Measurements from ENCODE around the gene XXYLT1.
"Not testable (repeated sequence)": the region's sequence is repeated elsewhere in the genome, so short reads cannot be mapped to it uniquely, and the experiment has no call there.

The XXYLT1 gene

GRCh38 chr3:195224156-195224979, 46.6 kb downstream of the XXYLT1 start:
- H3K36me3 ChIP-seq (ENCODE audit: control insufficient read depth in 4 of 4, insufficient read depth in 4 of 4, low read length in 3 of 4): peaks cover 0 to 34% (median 8%) of the 10 kb centered on the region in 4 experiments
- no peaks in the 10 kb centered on the region for H3K27me3 ChIP-seq (replicated peaks in 2 of 5; ENCODE audit: control insufficient read depth in 4 of 5, insufficient read depth in 5 of 5, low read length in 4 of 5)
- H3K9me3 ChIP-seq (ENCODE audit: control extremely low read depth in 1 of 5, control insufficient read depth in 4 of 5, insufficient read depth in 2 of 5, low read depth in 1 of 5, low read length in 4 of 5): no peaks in the 10 kb centered on the region
- POLR2A ChIA-PET: interaction anchor here (0.6 kb wide), 1 partner anchor 35 kb away, joined by 3 read pairs; no protein-coding TSS in a partner anchor
- CTCF ChIA-PET: interaction anchor here (0.5 to 1.8 kb wide), 11 partner anchors 11 to 65 kb away, joined by 3 to 7 read pairs (median 3); no protein-coding TSS in a partner anchor
- H3K27ac ChIP-seq (ENCODE audit: insufficient read depth in 1 of 2, low read depth in 1 of 2, low read length in 2 of 2, poor library complexity in 1 of 2, severe bottlenecking in 2 of 2): no peak overlapping the region
- H3K4me3 ChIP-seq (ENCODE audit: control insufficient read depth in 1 of 7, extremely low read depth in 1 of 7, insufficient read depth in 4 of 7, low read depth in 2 of 7, low read length in 6 of 7): no peak overlapping the region
- WGBS (ENCODE audit: insufficient coverage): 95% methylated on average over 8 of the region's 12 CpGs
- DNase-seq: peak in 2 of 3 donors; percentile 15 to 21
- H3K4me1 ChIP-seq (ENCODE audit: control extremely low read depth in 1 of 4, control insufficient read depth in 4 of 4, insufficient read depth in 4 of 4, low read length in 3 of 4): peaks cover 3 to 55% (median 43%) of the 10 kb centered on the region in 4 experiments

GRCh38 chr3:195221876-195222617, 48.9 kb downstream of the XXYLT1 start:
- ChIA-PET POLR2A (interaction anchor here (1.0 kb wide), 1 partner anchor 34 kb away, joined by 3 read pairs; no protein-coding TSS in a partner anchor), CTCF (interaction anchor here (0.7 to 2.5 kb wide), 11 partner anchors 11 to 94 kb away, joined by 3 to 7 read pairs (median 4); no protein-coding TSS in a partner anchor)
- no peak overlapping the region for H3K27ac ChIP-seq (ENCODE audit: insufficient read depth in 1 of 2, low read depth in 1 of 2, low read length in 2 of 2, poor library complexity in 1 of 2, severe bottlenecking in 2 of 2)

GRCh38 chr3:195221015-195221853, 49.7 kb downstream of the XXYLT1 start:
- H3K27me3 ChIP-seq (replicated peaks in 2 of 5; ENCODE audit: control insufficient read depth in 4 of 5, insufficient read depth in 5 of 5, low read length in 4 of 5): no peaks in the 10 kb centered on the region
- ChIA-PET POLR2A (interaction anchor here (1.0 kb wide), 1 partner anchor 33 kb away, joined by 3 read pairs; no protein-coding TSS in a partner anchor), CTCF (interaction anchor here (1.1 to 2.5 kb wide), 7 partner anchors 14 to 71 kb away, joined by 3 to 7 read pairs (median 4); no protein-coding TSS in a partner anchor)
- H3K9me3 ChIP-seq (ENCODE audit: control extremely low read depth in 1 of 5, control insufficient read depth in 4 of 5, insufficient read depth in 2 of 5, low read depth in 1 of 5, low read length in 4 of 5): no peaks in the 10 kb centered on the region
- no peak overlapping the region for H3K4me3 ChIP-seq (ENCODE audit: control insufficient read depth in 1 of 7, extremely low read depth in 1 of 7, insufficient read depth in 4 of 7, low read depth in 2 of 7, low read length in 6 of 7)
- H3K36me3 ChIP-seq (ENCODE audit: control insufficient read depth in 4 of 4, insufficient read depth in 4 of 4, low read length in 3 of 4): peaks cover 0 to 32% (median 6%) of the 10 kb centered on the region in 4 experiments
- 56% methylated on average over 4 of the region's 9 CpGs for WGBS (ENCODE audit: insufficient coverage)
- DNase-seq: peak; percentile 22 to 49 (median 44)
- no peak overlapping the region for H3K27ac ChIP-seq (ENCODE audit: insufficient read depth in 1 of 2, low read depth in 1 of 2, low read length in 2 of 2, poor library complexity in 1 of 2, severe bottlenecking in 2 of 2)
- H3K4me1 ChIP-seq (ENCODE audit: control extremely low read depth in 1 of 4, control insufficient read depth in 4 of 4, insufficient read depth in 4 of 4, low read length in 3 of 4): peaks cover 0 to 35% (median 28%) of the 10 kb centered on the region in 4 experiments

More at GRCh38 chr3:195221876-195222617, 48.9 kb downstream of the XXYLT1 start:
- H3K9me3 ChIP-seq (ENCODE audit: control extremely low read depth in 1 of 5, control insufficient read depth in 4 of 5, insufficient read depth in 2 of 5, low read depth in 1 of 5, low read length in 4 of 5): no peaks in the 10 kb centered on the region
- no peak overlapping the region for H3K4me3 ChIP-seq (ENCODE audit: control insufficient read depth in 1 of 7, extremely low read depth in 1 of 7, insufficient read depth in 4 of 7, low read depth in 2 of 7, low read length in 6 of 7)
- H3K27me3 ChIP-seq (replicated peaks in 2 of 5; ENCODE audit: control insufficient read depth in 4 of 5, insufficient read depth in 5 of 5, low read length in 4 of 5): no peaks in the 10 kb centered on the region
- no peak for DNase-seq
- WGBS (ENCODE audit: insufficient coverage): 94% methylated on average over 13 of the region's 15 CpGs
- H3K4me1 ChIP-seq (ENCODE audit: control extremely low read depth in 1 of 4, control insufficient read depth in 4 of 4, insufficient read depth in 4 of 4, low read length in 3 of 4): peaks cover 3 to 43% (median 35%) of the 10 kb centered on the region in 4 experiments
- peaks cover 0 to 37% (median 8%) of the 10 kb centered on the region in 4 experiments for H3K36me3 ChIP-seq (ENCODE audit: control insufficient read depth in 4 of 4, insufficient read depth in 4 of 4, low read length in 3 of 4)

GRCh38 chr3:195219351-195220230, 51.4 kb downstream of the XXYLT1 start:
- no peak overlapping the region for H3K27ac ChIP-seq (ENCODE audit: insufficient read depth in 1 of 2, low read depth in 1 of 2, low read length in 2 of 2, poor library complexity in 1 of 2, severe bottlenecking in 2 of 2)
- no peaks in the 10 kb centered on the region for H3K27me3 ChIP-seq (replicated peaks in 2 of 5; ENCODE audit: control insufficient read depth in 4 of 5, insufficient read depth in 5 of 5, low read length in 4 of 5)
- CTCF ChIA-PET: no interaction called here
- H3K4me3 ChIP-seq (ENCODE audit: control insufficient read depth in 1 of 7, extremely low read depth in 1 of 7, insufficient read depth in 4 of 7, low read depth in 2 of 7, low read length in 6 of 7): no peak overlapping the region
- peaks cover 0 to 17% (median 0%) of the 10 kb centered on the region in 4 experiments for H3K36me3 ChIP-seq (ENCODE audit: control insufficient read depth in 4 of 4, insufficient read depth in 4 of 4, low read length in 3 of 4)
- peaks cover 0 to 32% (median 27%) of the 10 kb centered on the region in 4 experiments for H3K4me1 ChIP-seq (ENCODE audit: control extremely low read depth in 1 of 4, control insufficient read depth in 4 of 4, insufficient read depth in 4 of 4, low read length in 3 of 4)
- WGBS (ENCODE audit: insufficient coverage): 95% methylated on average over 6 of the region's 8 CpGs
- peaks cover 0 to under 1% (median 0%) of the 10 kb centered on the region in 5 experiments for H3K9me3 ChIP-seq (ENCODE audit: control extremely low read depth in 1 of 5, control insufficient read depth in 4 of 5, insufficient read depth in 2 of 5, low read depth in 1 of 5, low read length in 4 of 5)
- no peak for DNase-seq
- POLR2A ChIA-PET: no interaction called here

GRCh38 chr3:195218331-195218730, 52.6 kb downstream of the XXYLT1 start:
- no CpG with 5 or more reads among the region's 5 CpGs for WGBS (ENCODE audit: insufficient coverage)
- CTCF ChIA-PET; DNase-seq; H3K4me3 ChIP-seq (ENCODE audit: control insufficient read depth in 1 of 7, extremely low read depth in 1 of 7, insufficient read depth in 4 of 7, low read depth in 2 of 7, low read length in 6 of 7); H3K27me3 ChIP-seq (replicated peaks in 2 of 5; ENCODE audit: control insufficient read depth in 4 of 5, insufficient read depth in 5 of 5, low read length in 4 of 5); H3K9me3 ChIP-seq (ENCODE audit: control extremely low read depth in 1 of 5, control insufficient read depth in 4 of 5, insufficient read depth in 2 of 5, low read depth in 1 of 5, low read length in 4 of 5); POLR2A ChIA-PET; H3K27ac ChIP-seq (ENCODE audit: insufficient read depth in 1 of 2, low read depth in 1 of 2, low read length in 2 of 2, poor library complexity in 1 of 2, severe bottlenecking in 2 of 2): not testable (repeated sequence)
- Histone ChIP-seq H3K36me3 (ENCODE audit: control insufficient read depth in 4 of 4, insufficient read depth in 4 of 4, low read length in 3 of 4) (peaks cover 0 to 12% (median under 1%) of the 10 kb centered on the region in 4 experiments), H3K4me1 (ENCODE audit: control extremely low read depth in 1 of 4, control insufficient read depth in 4 of 4, insufficient read depth in 4 of 4, low read length in 3 of 4) (peaks cover 0 to 22% (median 17%) of the 10 kb centered on the region in 4 experiments)

GRCh38 chr3:195215576-195215975, 55.4 kb downstream of the XXYLT1 start:
- WGBS (ENCODE audit: insufficient coverage): 100% methylated on average over 1 of the region's 2 CpGs
- H3K9me3 ChIP-seq (ENCODE audit: control extremely low read depth in 1 of 5, control insufficient read depth in 4 of 5, insufficient read depth in 2 of 5, low read depth in 1 of 5, low read length in 4 of 5); H3K27ac ChIP-seq (ENCODE audit: insufficient read depth in 1 of 2, low read depth in 1 of 2, low read length in 2 of 2, poor library complexity in 1 of 2, severe bottlenecking in 2 of 2); POLR2A ChIA-PET; DNase-seq; H3K36me3 ChIP-seq (ENCODE audit: control insufficient read depth in 4 of 4, insufficient read depth in 4 of 4, low read length in 3 of 4); H3K4me3 ChIP-seq (ENCODE audit: control insufficient read depth in 1 of 7, extremely low read depth in 1 of 7, insufficient read depth in 4 of 7, low read depth in 2 of 7, low read length in 6 of 7); CTCF ChIA-PET; H3K4me1 ChIP-seq (ENCODE audit: control extremely low read depth in 1 of 4, control insufficient read depth in 4 of 4, insufficient read depth in 4 of 4, low read length in 3 of 4); H3K27me3 ChIP-seq (replicated peaks in 2 of 5; ENCODE audit: control insufficient read depth in 4 of 5, insufficient read depth in 5 of 5, low read length in 4 of 5): not testable (repeated sequence)
